Sigmoid colon (tissue), 4 donors: ENCODE measurements around the gene RAD51AP1.

Source experiments
- CTCF ChIP-seq, 4 experiments: fragments of 450-650 bp in 3 of 4; fragments of 200-600 bp in 1 of 4; IDR thresholded peaks; one replicate each; pipeline ENCODE4 v1.5.1; 2016 to 2019; ENCODE audit warnings: antibody characterized with exemption in 4 of 4, mild to moderate bottlenecking in 3 of 4, moderate library complexity in 2 of 4
- POLR2AphosphoS5 ChIP-seq, 4 donors: sonication (generic); formaldehyde crosslinking; IDR thresholded peaks; one replicate each; pipeline ENCODE4 v1.6.1; 2017; ENCODE audit warnings: antibody characterized with exemption in 4 of 4

GRCh38 chr12:4563336-4563735 is 24.6 kb downstream of the RAD51AP1 start:
- TF ChIP-seq CTCF (IDR thresholded peaks at IDR 0.05) (no peak), POLR2AphosphoS5 (IDR thresholded peaks at IDR 0.05) (no peak)
